Endothelial cell (in vitro differentiated cells): ENCODE data around the gene MRPL36. TPM values are rescaled to one million over a fixed set of nuclear protein-coding genes. Genes with fewer than 3 reads are reported as not detected.

Source experiments
- DNase-seq: peaks from one replicate; pipeline ENCODE4 v3.0.0; 2021; ENCODE audit warnings: low spot score
- H3K27ac Mint-ChIP-seq: one replicate; pipeline ENCODE4 v1.8.0; 2021; ENCODE audit warnings: mixed read lengths, inconsistent platforms; ENCODE audit not compliant: unreplicated experiment
- H3K27me3 Mint-ChIP-seq: one replicate; pipeline ENCODE4 v1.8.0; 2021; ENCODE audit warnings: mild to moderate bottlenecking, moderate library complexity, mixed read lengths, inconsistent platforms; ENCODE audit not compliant: unreplicated experiment
- H3K36me3 Mint-ChIP-seq: one replicate; pipeline ENCODE4 v1.8.0; 2021; ENCODE audit warnings: mild to moderate bottlenecking, low read depth, mixed read lengths, inconsistent platforms; ENCODE audit not compliant: unreplicated experiment
- H3K4me1 Mint-ChIP-seq: one replicate; pipeline ENCODE4 v1.8.0; 2021; ENCODE audit warnings: mild to moderate bottlenecking, mixed read lengths, inconsistent platforms; ENCODE audit not compliant: unreplicated experiment
- H3K4me3 Mint-ChIP-seq: one replicate; pipeline ENCODE4 v1.8.0; 2021; ENCODE audit warnings: mild to moderate bottlenecking, mixed read lengths, inconsistent platforms; ENCODE audit not compliant: unreplicated experiment
- H3K9me3 Mint-ChIP-seq: one replicate; pipeline ENCODE4 v1.8.0; 2021; ENCODE audit warnings: mixed read lengths, inconsistent platforms; ENCODE audit not compliant: unreplicated experiment
- CTCF ChIP-seq: fragments of 200-600 bp; sonication (generic); IDR thresholded peaks from one replicate; pipeline ENCODE4 v1.5.0; 2021; ENCODE audit warnings: antibody characterized with exemption; ENCODE audit not compliant: unreplicated experiment
- total RNA-seq: library from RNA; stranded (reverse); fragmentation: NEBNext Ultra II Directional; extraction: Animal tissue kit (Norgen Biotek cat#: 25700); gene quantifications from one replicate; pipeline ENCODE4 v1.2.1, GENCODE V29; 2021; ENCODE audit not compliant: unreplicated experiment

The MRPL36 gene
- total RNA-seq, 1 donor from 2014 or later: 32.5 TPM

- Mint-ChIP-seq H3K27ac (no peak overlapping the region), H3K4me1 (no peaks in the 10 kb centered on the region), H3K36me3 (no peaks in the 10 kb centered on the region), H3K4me3 (no peak overlapping the region), H3K9me3 (no peaks in the 10 kb centered on the region), H3K27me3 (peaks cover 4% of the 10 kb centered on the region)
- TF ChIP-seq CTCF: no peak
- no peak for DNase-seq
These were observed 30.5 kb downstream of the MRPL36 start for GRCh38 chr5:1769017-1769640.

GRCh38 chr5:1768283-1769000 lies 31.2 kb downstream of the MRPL36 start:
- TF ChIP-seq CTCF: no peak
- Mint-ChIP-seq H3K4me1 (no peaks in the 10 kb centered on the region), H3K4me3 (no peak overlapping the region), H3K36me3 (no peaks in the 10 kb centered on the region), H3K27me3 (peaks cover 4% of the 10 kb centered on the region), H3K9me3 (no peaks in the 10 kb centered on the region), H3K27ac (no peak overlapping the region)
- no peak for DNase-seq

GRCh38 chr5:1767524-1768282 lies 31.9 kb downstream of the MRPL36 start:
- Mint-ChIP-seq H3K36me3 (no peaks in the 10 kb centered on the region), H3K4me1 (no peaks in the 10 kb centered on the region), H3K9me3 (no peaks in the 10 kb centered on the region), H3K27me3 (peaks cover 4% of the 10 kb centered on the region), H3K27ac (no peak overlapping the region), H3K4me3 (no peak overlapping the region)
- DNase-seq: no peak
- no peak for TF ChIP-seq CTCF

- H3K4me1 Mint-ChIP-seq: no peaks in the 10 kb centered on the region
- TF ChIP-seq CTCF: no peak
- no peaks in the 10 kb centered on the region for H3K9me3 Mint-ChIP-seq
- H3K27ac Mint-ChIP-seq: no peak overlapping the region
- no peaks in the 10 kb centered on the region for H3K36me3 Mint-ChIP-seq
- peaks cover 6% of the 10 kb centered on the region for H3K27me3 Mint-ChIP-seq
- DNase-seq: no peak
- no peak overlapping the region for H3K4me3 Mint-ChIP-seq
These were observed 33.8 kb downstream of the MRPL36 start for GRCh38 chr5:1765880-1766235.
